ENCODE data around the gene LAIR1. TPM values are rescaled to one million over a fixed set of nuclear protein-coding genes. Genes with fewer than 3 reads are reported as not detected.

The LAIR1 gene
- total RNA-seq, 1 experiment from 2014 or later: not detected

DNA sequence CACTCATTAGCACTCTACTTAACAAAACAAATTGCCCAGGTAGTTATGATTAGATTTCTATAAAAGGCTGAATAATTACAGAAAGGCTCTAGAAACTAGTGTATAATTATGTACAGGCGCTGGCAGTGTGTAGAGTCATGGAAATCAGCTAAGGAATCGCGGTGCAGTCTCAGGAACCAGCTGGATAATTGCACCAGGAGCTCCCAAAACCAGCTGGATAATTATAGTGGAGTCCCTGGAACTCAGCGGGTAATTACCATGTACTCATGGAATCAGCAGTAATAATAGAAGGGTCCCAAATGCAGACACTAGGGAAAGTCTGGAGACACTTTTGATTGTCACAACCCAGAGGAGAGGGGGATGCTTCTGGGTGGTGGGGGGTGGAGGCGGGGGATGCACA lies 27.4 kb upstream of the LAIR1 start:
- H3K9me3 ChIP-seq: no peaks in the 10 kb centered on the region
- H3K4me3 ChIP-seq (ENCODE audit: low read depth, low read length): no peak overlapping the region
- H3K27me3 ChIP-seq (replicated peaks; ENCODE audit: control insufficient read depth, insufficient read depth, low read length): 0 out of 2 replicates have a peak, but pooled peaks cover 2% of the 10 kb centered on the region
- TF ChIP-seq, protein P1, sequence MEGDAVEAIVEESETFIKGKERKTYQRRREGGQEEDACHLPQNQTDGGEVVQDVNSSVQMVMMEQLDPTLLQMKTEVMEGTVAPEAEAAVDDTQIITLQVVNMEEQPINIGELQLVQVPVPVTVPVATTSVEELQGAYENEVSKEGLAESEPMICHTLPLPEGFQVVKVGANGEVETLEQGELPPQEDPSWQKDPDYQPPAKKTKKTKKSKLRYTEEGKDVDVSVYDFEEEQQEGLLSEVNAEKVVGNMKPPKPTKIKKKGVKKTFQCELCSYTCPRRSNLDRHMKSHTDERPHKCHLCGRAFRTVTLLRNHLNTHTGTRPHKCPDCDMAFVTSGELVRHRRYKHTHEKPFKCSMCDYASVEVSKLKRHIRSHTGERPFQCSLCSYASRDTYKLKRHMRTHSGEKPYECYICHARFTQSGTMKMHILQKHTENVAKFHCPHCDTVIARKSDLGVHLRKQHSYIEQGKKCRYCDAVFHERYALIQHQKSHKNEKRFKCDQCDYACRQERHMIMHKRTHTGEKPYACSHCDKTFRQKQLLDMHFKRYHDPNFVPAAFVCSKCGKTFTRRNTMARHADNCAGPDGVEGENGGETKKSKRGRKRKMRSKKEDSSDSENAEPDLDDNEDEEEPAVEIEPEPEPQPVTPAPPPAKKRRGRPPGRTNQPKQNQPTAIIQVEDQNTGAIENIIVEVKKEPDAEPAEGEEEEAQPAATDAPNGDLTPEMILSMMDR (IDR thresholded peaks at IDR 0.05; ENCODE audit: insufficient read depth in 1 of 2, low read depth in 1 of 2, low read length in 1 of 2, severe bottlenecking in 1 of 2, unreplicated experiment in 1 of 2): no peak
- no peaks in the 10 kb centered on the region for H3K36me3 ChIP-seq (ENCODE audit: control insufficient read depth, insufficient read depth, low read length)
- Mint-ChIP-seq H3K36me3 (ENCODE audit: insufficient read depth, unreplicated experiment) (no peaks in the 10 kb centered on the region), H3K4me3 (ENCODE audit: unreplicated experiment) (no peak overlapping the region), H3K27me3 (ENCODE audit: insufficient read depth, unreplicated experiment) (peaks cover 19% of the 10 kb centered on the region), H3K9me3 (ENCODE audit: unreplicated experiment) (no peaks in the 10 kb centered on the region), H3K4me1 (ENCODE audit: low read depth, unreplicated experiment) (peaks cover 7% of the 10 kb centered on the region), H3K27ac (ENCODE audit: unreplicated experiment) (no peak overlapping the region)
- BruUV-seq (replicated peaks): no TSS peak
- ChIA-PET POLR2A (no interaction called here), CTCF (interaction anchor here (0.5 to 1.2 kb wide), 3 partner anchors 13 to 645 kb away, joined by 3 to 5 read pairs (median 4); no protein-coding TSS in a partner anchor)
- peaks cover 4% of the 10 kb centered on the region; the same call in 1 of the 2 replicates for H3K4me1 ChIP-seq
- DNase-seq: no peak
- intact Hi-C loops (cut with micrococcal nuclease; ENCODE audit: unreplicated experiment): no loop called here

DNA sequence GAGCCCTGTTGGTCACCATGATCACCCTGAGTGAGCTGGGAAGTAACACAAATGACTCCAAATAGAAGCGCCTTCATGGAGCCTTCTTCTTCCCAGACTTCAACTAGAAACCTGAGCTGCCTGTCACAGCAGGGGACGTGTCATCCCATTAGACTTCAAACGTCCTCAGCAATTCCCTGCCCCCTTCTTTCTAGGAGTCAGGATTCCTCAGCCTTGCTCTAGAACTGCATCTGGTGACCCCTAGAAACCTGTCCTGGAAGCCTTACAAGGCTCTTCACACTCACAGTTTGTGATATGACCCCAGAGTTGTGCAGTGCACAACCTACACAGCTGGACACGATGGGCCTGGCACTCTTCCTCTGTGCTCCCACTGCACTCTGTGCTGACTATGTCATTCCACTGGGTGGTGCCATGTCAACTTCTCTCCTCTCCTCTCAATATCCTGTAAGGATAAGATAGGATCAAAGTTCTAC lies 26.9 kb upstream of the LAIR1 start:
- H3K4me1 Mint-ChIP-seq (ENCODE audit: low read depth, unreplicated experiment): peaks cover 7% of the 10 kb centered on the region
- H3K27ac Mint-ChIP-seq (ENCODE audit: unreplicated experiment): no peak overlapping the region
- 0 out of 2 replicates have a peak, but pooled peaks cover 2% of the 10 kb centered on the region for H3K27me3 ChIP-seq (replicated peaks; ENCODE audit: control insufficient read depth, insufficient read depth, low read length)
- H3K4me1 ChIP-seq: peaks cover 4% of the 10 kb centered on the region; the same call in 1 of the 2 replicates
- H3K27me3 Mint-ChIP-seq (ENCODE audit: insufficient read depth, unreplicated experiment): peaks cover 19% of the 10 kb centered on the region
- ChIA-PET POLR2A (no interaction called here), CTCF (interaction anchor here (0.5 to 1.2 kb wide), 7 partner anchors 12 to 1923 kb away, joined by 3 to 5 read pairs (median 4); partner anchors contain the start of gene ZSCAN5A)
- peak in 1 of 2 experiments; percentile 47 for DNase-seq
- intact Hi-C loops (cut with micrococcal nuclease; ENCODE audit: unreplicated experiment): loop anchor here (1.0 kb wide), 1 partner anchor 66 kb away; no protein-coding TSS in a partner anchor
- no peaks in the 10 kb centered on the region for H3K9me3 Mint-ChIP-seq (ENCODE audit: unreplicated experiment)
- TF ChIP-seq, protein P1 (IDR thresholded peaks at IDR 0.05; ENCODE audit: insufficient read depth in 1 of 2, low read depth in 1 of 2, low read length in 1 of 2, severe bottlenecking in 1 of 2, unreplicated experiment in 1 of 2): peak in 1 of 2 experiments; percentile 33
- H3K36me3 ChIP-seq (ENCODE audit: control insufficient read depth, insufficient read depth, low read length): no peaks in the 10 kb centered on the region
- H3K36me3 Mint-ChIP-seq (ENCODE audit: insufficient read depth, unreplicated experiment): no peaks in the 10 kb centered on the region
- no peaks in the 10 kb centered on the region for H3K9me3 ChIP-seq
- H3K4me3 Mint-ChIP-seq (ENCODE audit: unreplicated experiment): no peak overlapping the region
- no TSS peak for BruUV-seq (replicated peaks)
- no peak overlapping the region for H3K4me3 ChIP-seq (ENCODE audit: low read depth, low read length)

DNA sequence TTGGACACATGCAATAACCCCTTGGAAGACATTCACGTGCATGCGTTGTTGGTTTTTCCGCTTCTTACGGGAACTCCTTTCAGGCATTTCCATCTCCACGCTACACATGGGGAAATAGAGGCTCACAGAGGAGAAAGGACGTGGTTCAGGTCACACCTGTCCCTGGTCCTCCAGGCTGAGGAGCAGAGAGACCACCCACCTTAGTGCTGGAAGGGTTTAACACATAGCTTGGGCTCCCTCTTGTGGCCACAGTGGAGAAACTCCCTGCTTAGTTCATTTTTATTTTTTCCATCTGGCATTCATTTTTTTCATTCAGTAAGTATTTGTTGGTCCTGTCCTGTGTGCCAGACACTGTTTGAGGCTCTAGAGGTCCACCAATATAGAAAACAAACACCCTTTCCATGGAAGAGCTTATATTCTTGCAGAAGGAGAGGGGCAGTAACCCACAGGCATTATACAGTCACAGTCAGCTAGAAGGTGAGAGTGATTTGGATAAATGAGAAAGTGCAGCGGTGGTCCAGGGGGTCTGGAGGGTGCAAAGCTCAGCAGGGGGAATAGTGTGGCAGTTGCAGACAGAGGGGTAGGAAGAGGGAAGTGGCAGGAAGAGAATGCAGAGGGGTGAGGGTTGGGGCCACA lies 26.3 kb upstream of the LAIR1 start:
- H3K27me3 Mint-ChIP-seq (ENCODE audit: insufficient read depth, unreplicated experiment): peaks cover 21% of the 10 kb centered on the region
- intact Hi-C loops (cut with micrococcal nuclease; ENCODE audit: unreplicated experiment): loop anchor here (1.0 kb wide), 1 partner anchor 66 kb away; no protein-coding TSS in a partner anchor
- Histone ChIP-seq H3K27me3 (replicated peaks; ENCODE audit: control insufficient read depth, insufficient read depth, low read length) (0 out of 2 replicates have a peak, but pooled peaks cover 2% of the 10 kb centered on the region), H3K36me3 (ENCODE audit: control insufficient read depth, insufficient read depth, low read length) (no peaks in the 10 kb centered on the region), H3K4me1 (peaks cover 4% of the 10 kb centered on the region; the same call in 1 of the 2 replicates), H3K4me3 (ENCODE audit: low read depth, low read length) (no peak overlapping the region), H3K9me3 (no peaks in the 10 kb centered on the region)
- no peak overlapping the region for H3K27ac Mint-ChIP-seq (ENCODE audit: unreplicated experiment)
- CTCF ChIA-PET: interaction anchor here (0.5 to 1.2 kb wide), 6 partner anchors 12 to 1924 kb away, joined by 3 to 5 read pairs (median 4); partner anchors contain the start of gene ZSCAN5A
- TF ChIP-seq, protein P1 (IDR thresholded peaks at IDR 0.05; ENCODE audit: insufficient read depth in 1 of 2, low read depth in 1 of 2, low read length in 1 of 2, severe bottlenecking in 1 of 2, unreplicated experiment in 1 of 2): peak; percentile 85 to 93
- H3K4me3 Mint-ChIP-seq (ENCODE audit: unreplicated experiment): no peak overlapping the region
- H3K36me3 Mint-ChIP-seq (ENCODE audit: insufficient read depth, unreplicated experiment): no peaks in the 10 kb centered on the region
- POLR2A ChIA-PET: no interaction called here
- no TSS peak for BruUV-seq (replicated peaks)
- DNase-seq: peak; percentile 65 to 70
- H3K4me1 Mint-ChIP-seq (ENCODE audit: low read depth, unreplicated experiment): peaks cover 7% of the 10 kb centered on the region
- H3K9me3 Mint-ChIP-seq (ENCODE audit: unreplicated experiment): no peaks in the 10 kb centered on the region
